Stimulated activated CD8-positive, alpha-beta memory T cell treated with anti-CD3 and anti-CD28 coated beads, Interleukin-4, amount 100 ng/mL, for 48 hours (primary cell): Measurements from ENCODE around the gene PKDREJ.
"Not testable (repeated sequence)": the region's sequence is repeated elsewhere in the genome, so short reads cannot be mapped to it uniquely, and the experiment has no call there.

Source experiments
- DNase-seq: peaks from one replicate; pipeline ENCODE4 v3.0.0-alpha.2; 2020

PKDREJ gene

GRCh38 chr22:46265627-46266026 lies 2.5 kb upstream of the PKDREJ start:
- not testable (repeated sequence) for DNase-seq

GRCh38 chr22:46264520-46264919 lies 1.4 kb upstream of the PKDREJ start:
- not testable (repeated sequence) for DNase-seq

- DNase-seq, result peak; percentile 64
These were observed 511 bp downstream of the PKDREJ start for GRCh38 chr22:46262449-46263215.

GRCh38 chr22:46260038-46260437 lies 3.1 kb downstream of the PKDREJ start:
- no peak for DNase-seq

GRCh38 chr22:46259374-46259773 lies 3.8 kb downstream of the PKDREJ start:
- DNase-seq, result no peak

- DNase-seq, result no peak
These were observed 6.7 kb downstream of the PKDREJ start for GRCh38 chr22:46256358-46256958.

- no peak for DNase-seq
These were observed 11.2 kb downstream of the PKDREJ start for GRCh38 chr22:46251816-46252380.

GRCh38 chr22:46251266-46251665 lies 11.9 kb downstream of the PKDREJ start:
- no peak for DNase-seq

- no peak for DNase-seq
These were observed 12.4 kb downstream of the PKDREJ start for GRCh38 chr22:46250783-46251125.

GRCh38 chr22:46250035-46250782 lies 12.9 kb downstream of the PKDREJ start, which contains the start of gene CDPF1:
Gene CDPF1, minus strand, starts transcription at chr22:46250293. Its CDS starts 2,009 bp downstream, at chr22:46248284.
- peak; percentile 92 for DNase-seq

GRCh38 chr22:46247443-46247975 lies 15.6 kb downstream of the PKDREJ start:
- DNase-seq, result no peak

- DNase-seq, result no peak
These were observed 17.0 kb downstream of the PKDREJ start for GRCh38 chr22:46246178-46246577.

- no peak for DNase-seq
These were observed 17.6 kb downstream of the PKDREJ start for GRCh38 chr22:46245511-46245910.

- no peak for DNase-seq
These were observed 18.4 kb downstream of the PKDREJ start for GRCh38 chr22:46244771-46245170.

GRCh38 chr22:46242076-46242475 lies 21.1 kb downstream of the PKDREJ start:
- DNase-seq, result no peak

GRCh38 chr22:46241396-46242007 lies 21.6 kb downstream of the PKDREJ start:
- DNase-seq, result no peak

GRCh38 chr22:46240907-46241306 lies 22.2 kb downstream of the PKDREJ start:
- DNase-seq, result no peak

GRCh38 chr22:46240506-46240905 lies 22.6 kb downstream of the PKDREJ start:
- no peak for DNase-seq

GRCh38 chr22:46240073-46240472 lies 23.1 kb downstream of the PKDREJ start:
- no peak for DNase-seq

- no peak for DNase-seq
These were observed 23.7 kb downstream of the PKDREJ start for GRCh38 chr22:46239261-46240048.

- DNase-seq, result no peak
These were observed 24.6 kb downstream of the PKDREJ start for GRCh38 chr22:46238541-46238940.
